ENCODE measurements around the gene CAPZB.

DNA sequence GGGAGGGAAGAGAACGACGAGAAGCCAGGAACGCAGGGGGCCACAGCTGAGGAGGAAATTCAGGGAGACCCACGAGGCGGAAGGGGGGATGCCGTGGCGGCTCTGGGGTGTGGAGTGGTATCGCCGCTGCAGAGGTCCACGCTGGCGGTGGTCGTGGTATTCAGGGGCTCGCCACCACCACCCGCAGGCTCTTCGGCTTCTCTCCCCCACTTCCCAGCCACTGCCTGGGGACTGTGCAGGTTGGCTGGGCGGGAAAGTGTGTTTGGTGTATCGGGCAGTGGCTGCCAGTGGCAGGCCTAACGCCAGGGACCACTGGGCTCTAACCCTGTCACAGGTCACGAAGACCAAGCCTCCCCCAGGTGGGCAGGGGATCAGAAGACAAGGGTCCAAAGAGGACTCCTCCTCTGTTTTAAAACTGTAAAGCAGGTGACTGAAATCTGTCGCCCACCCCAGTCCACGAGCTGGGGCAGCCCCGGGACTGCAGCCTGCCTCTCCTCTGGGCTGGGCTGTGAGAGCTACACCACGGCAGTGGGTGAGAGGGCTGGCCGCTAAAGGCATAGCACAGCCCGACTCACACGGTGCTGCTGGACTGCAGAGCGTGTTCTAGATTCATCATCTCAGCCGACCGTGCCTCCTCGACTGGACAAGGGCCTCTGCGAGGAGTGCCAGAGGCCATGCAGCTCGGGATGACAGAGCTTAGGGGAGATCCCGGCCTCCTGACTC, 142.3 kb downstream of the CAPZB start:
- no peak for TF ChIP-seq POLR2A (IDR thresholded peaks at IDR 0.05; ENCODE audit: low read depth, low read length)
- TF ChIP-seq, protein P1, sequence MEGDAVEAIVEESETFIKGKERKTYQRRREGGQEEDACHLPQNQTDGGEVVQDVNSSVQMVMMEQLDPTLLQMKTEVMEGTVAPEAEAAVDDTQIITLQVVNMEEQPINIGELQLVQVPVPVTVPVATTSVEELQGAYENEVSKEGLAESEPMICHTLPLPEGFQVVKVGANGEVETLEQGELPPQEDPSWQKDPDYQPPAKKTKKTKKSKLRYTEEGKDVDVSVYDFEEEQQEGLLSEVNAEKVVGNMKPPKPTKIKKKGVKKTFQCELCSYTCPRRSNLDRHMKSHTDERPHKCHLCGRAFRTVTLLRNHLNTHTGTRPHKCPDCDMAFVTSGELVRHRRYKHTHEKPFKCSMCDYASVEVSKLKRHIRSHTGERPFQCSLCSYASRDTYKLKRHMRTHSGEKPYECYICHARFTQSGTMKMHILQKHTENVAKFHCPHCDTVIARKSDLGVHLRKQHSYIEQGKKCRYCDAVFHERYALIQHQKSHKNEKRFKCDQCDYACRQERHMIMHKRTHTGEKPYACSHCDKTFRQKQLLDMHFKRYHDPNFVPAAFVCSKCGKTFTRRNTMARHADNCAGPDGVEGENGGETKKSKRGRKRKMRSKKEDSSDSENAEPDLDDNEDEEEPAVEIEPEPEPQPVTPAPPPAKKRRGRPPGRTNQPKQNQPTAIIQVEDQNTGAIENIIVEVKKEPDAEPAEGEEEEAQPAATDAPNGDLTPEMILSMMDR (conservative IDR thresholded peaks at IDR 0.05; ENCODE audit: low read depth, low read length): no peak
